Measurements from ENCODE around the gene FOXK2. TPM values are rescaled to one million over a fixed set of nuclear protein-coding genes. Genes with fewer than 3 reads are reported as not detected.

FOXK2 gene
- total RNA-seq, 1 donor from 2014 or later = 60.4 TPM

GRCh38 chr17:82602986-82603710, 83.6 kb downstream of the FOXK2 start:
- ATAC-seq (ENCODE audit: low read depth) = peak; percentile 23
- Mint-ChIP-seq H3K4me1 (peaks cover 48% of the 10 kb centered on the region), H3K36me3 (ENCODE audit: low read depth) (peaks cover 63% of the 10 kb centered on the region), H3K27me3 (no peaks in the 10 kb centered on the region), H3K4me3 (no peak overlapping the region), H3K9me3 (no peaks in the 10 kb centered on the region), H3K27ac (no peak overlapping the region)
- TF ChIP-seq CTCF (IDR thresholded peaks at IDR 0.05) = no peak
- DNase-seq = no peak
- POLR2A ChIA-PET = interaction anchor here (1.1 kb wide), 1 partner anchor 9 kb away, joined by 4 read pairs; no protein-coding TSS in a partner anchor
- CTCF ChIA-PET = no interaction called here
- intact Hi-C loops (cut with micrococcal nuclease) = no loop called here

GRCh38 chr17:82603981-82604448, 84.5 kb downstream of the FOXK2 start:
- DNase-seq (no peak), ATAC-seq (ENCODE audit: low read depth) (peak; percentile 47)
- H3K27me3 Mint-ChIP-seq = no peaks in the 10 kb centered on the region
- ChIA-PET CTCF (no interaction called here), POLR2A (interaction anchor here (1.1 kb wide), 1 partner anchor 10 kb away, joined by 4 read pairs; no protein-coding TSS in a partner anchor)
- H3K4me1 Mint-ChIP-seq = peaks cover 42% of the 10 kb centered on the region
- no peak for TF ChIP-seq CTCF (IDR thresholded peaks at IDR 0.05)
- no peaks in the 10 kb centered on the region for H3K9me3 Mint-ChIP-seq
- peaks cover 69% of the 10 kb centered on the region for H3K36me3 Mint-ChIP-seq (ENCODE audit: low read depth)
- H3K4me3 Mint-ChIP-seq = no peak overlapping the region
- peak overlapping the region; percentile 5 for H3K27ac Mint-ChIP-seq
- intact Hi-C loops (cut with micrococcal nuclease) = no loop called here

- peaks cover 73% of the 10 kb centered on the region for H3K36me3 Mint-ChIP-seq (ENCODE audit: low read depth)
- no peak for TF ChIP-seq CTCF (IDR thresholded peaks at IDR 0.05)
- no peak overlapping the region for H3K4me3 Mint-ChIP-seq
- no peak for ATAC-seq (ENCODE audit: low read depth)
- H3K4me1 Mint-ChIP-seq = peaks cover 37% of the 10 kb centered on the region
- no peaks in the 10 kb centered on the region for H3K27me3 Mint-ChIP-seq
- H3K27ac Mint-ChIP-seq = no peak overlapping the region
- H3K9me3 Mint-ChIP-seq = no peaks in the 10 kb centered on the region
- DNase-seq = no peak
- ChIA-PET POLR2A (interaction anchor here (1.1 kb wide), 1 partner anchor 11 kb away, joined by 4 read pairs; no protein-coding TSS in a partner anchor), CTCF (no interaction called here)
- intact Hi-C loops (cut with micrococcal nuclease) = no loop called here
These were observed 85.0 kb downstream of the FOXK2 start for GRCh38 chr17:82604532-82604931.

- peaks cover 73% of the 10 kb centered on the region for H3K36me3 Mint-ChIP-seq (ENCODE audit: low read depth)
- no peak overlapping the region for H3K27ac Mint-ChIP-seq
- TF ChIP-seq CTCF (IDR thresholded peaks at IDR 0.05) = no peak
- H3K4me1 Mint-ChIP-seq = peaks cover 21% of the 10 kb centered on the region
- ChIA-PET CTCF (no interaction called here), POLR2A (no interaction called here)
- DNase-seq = no peak
- no peaks in the 10 kb centered on the region for H3K27me3 Mint-ChIP-seq
- H3K4me3 Mint-ChIP-seq = no peak overlapping the region
- H3K9me3 Mint-ChIP-seq = no peaks in the 10 kb centered on the region
- intact Hi-C loops (cut with micrococcal nuclease) = no loop called here
- ATAC-seq (ENCODE audit: low read depth) = no peak
These were observed 86.5 kb downstream of the FOXK2 start for GRCh38 chr17:82605939-82606600.

- peaks cover 8% of the 10 kb centered on the region for H3K4me1 Mint-ChIP-seq
- intact Hi-C loops (cut with micrococcal nuclease) = no loop called here
- ChIA-PET CTCF (no interaction called here), POLR2A (no interaction called here)
- peaks cover 62% of the 10 kb centered on the region for H3K36me3 Mint-ChIP-seq (ENCODE audit: low read depth)
- H3K4me3 Mint-ChIP-seq = no peak overlapping the region
- H3K9me3 Mint-ChIP-seq = no peaks in the 10 kb centered on the region
- ATAC-seq (ENCODE audit: low read depth) (no peak), DNase-seq (no peak)
- H3K27me3 Mint-ChIP-seq = no peaks in the 10 kb centered on the region
- no peak for TF ChIP-seq CTCF (IDR thresholded peaks at IDR 0.05)
- no peak overlapping the region for H3K27ac Mint-ChIP-seq
These were observed 89.3 kb downstream of the FOXK2 start for GRCh38 chr17:82608816-82609215.

All from activated B cell treated with CpG ODN at 0.5 μM for 24 hours (primary cell).